A549 (cell line): ENCODE measurements around the gene GPD1L. TPM values are rescaled to one million over a fixed set of nuclear protein-coding genes. Genes with fewer than 3 reads are reported as not detected.

Experiments used
- ATAC-seq, 2 experiments: fragments of 200-7000 bp in 1 of 2; fragments of >200 bp in 1 of 2; cut with Nextera tagmentation in 1 of 2; cut with Tn5 transposase in 1 of 2; 3 replicates each; pipeline versions ENCODE4 v1.8.0 to v1.9.1; 2018 to 2020; ENCODE audit warnings: mild to moderate bottlenecking in 1 of 2, moderate library complexity in 1 of 2
- CTCF ChIA-PET: fragments of 300-600 bp; sonication (Branson Sonifier 250); formaldehyde crosslinking; extraction: SDS; loops from one replicate; lab custom pipeline; 2021; ENCODE audit warnings: antibody characterized with exemption, inconsistent platforms; lab: Yijun Ruan, JAX
- POLR2A ChIA-PET: fragments of 350-600 bp; formaldehyde crosslinking; extraction: SDS; loops from one replicate; lab custom pipeline; 2021; ENCODE audit warnings: antibody characterized with exemption, inconsistent platforms; lab: Yijun Ruan, JAX
- DNase-seq, 2 experiments: peaks; one replicate each; pipeline versions ENCODE4 v3.0.0 to v3.0.0-alpha.2; 2011 to 2016; ENCODE audit warnings: low read depth in 1 of 2, low spot score in 1 of 2
- FAIRE-seq: peaks from 2 replicates; lab custom pipeline; 2011; peaks lifted over from hg19 to GRCh38; lab: Jason Lieb, UNC
- H3K27ac ChIP-seq, 2 experiments: fragments of >200 bp; sonication (Bioruptor Twin); formaldehyde crosslinking; 3 replicates each; pipeline ENCODE4 v1.5.1; 2016 to 2017
- H3K4me1 ChIP-seq: fragments of >200 bp; sonication (Bioruptor Twin); formaldehyde crosslinking; 3 replicates; pipeline ENCODE4 v1.6.1; 2016
- H3K4me2 ChIP-seq: fragments of >200 bp; sonication (Bioruptor Twin); formaldehyde crosslinking; 3 replicates; pipeline ENCODE4 v1.6.1; 2016
- H3K4me3 ChIP-seq: fragments of >200 bp; sonication (Bioruptor Twin); formaldehyde crosslinking; 3 replicates; pipeline ENCODE4 v1.5.1; 2016
- H3K9me3 ChIP-seq: fragments of >200 bp; sonication (Bioruptor Twin); formaldehyde crosslinking; 3 replicates; pipeline ENCODE4 v1.6.1; 2016
- CBX8 ChIP-seq: fragments of 200-600 bp; sonication (generic); IDR thresholded peaks from 2 replicates; pipeline ENCODE4 v1.6.1; 2016
- CEBPB ChIP-seq, 2 experiments: fragments of >200 bp in 1 of 2; sonication (Bioruptor Twin) in 1 of 2; formaldehyde crosslinking in 1 of 2; IDR thresholded peaks; 2 replicates each; pipeline ENCODE4 v1.6.1; 2012 to 2016
- CHD2 ChIP-seq: fragments of 150-350 bp; IDR thresholded peaks from 2 replicates; pipeline ENCODE4 v1.6.1; 2014; ENCODE audit warnings: low read length; ENCODE audit not compliant: partially characterized antibody
- E2F6 ChIP-seq: IDR thresholded peaks from 2 replicates; pipeline ENCODE4 v1.6.1; 2012; ENCODE audit warnings: low read depth, borderline replicate concordance
- ELK1 ChIP-seq: fragments of 150-350 bp; IDR thresholded peaks from 2 replicates; pipeline ENCODE4 v1.6.1; 2014; ENCODE audit warnings: low read depth, mild to moderate bottlenecking, low read length
- EP300 ChIP-seq, 2 experiments: fragments of >200 bp; sonication (Bioruptor Twin); formaldehyde crosslinking; IDR thresholded peaks; 2 replicates in 1 of 2; 3 replicates in 1 of 2; pipeline ENCODE4 v1.6.1; 2016 to 2017
- FOSL2 ChIP-seq, 2 experiments: fragments of 450-650 bp in 1 of 2; fragments of >200 bp in 1 of 2; sonication (Bioruptor Twin) in 1 of 2; formaldehyde crosslinking; IDR thresholded peaks; 2 replicates each; pipeline versions ENCODE4 v1.5.0 to v1.6.1; 2016 to 2020; ENCODE audit warnings: mild to moderate bottlenecking in 1 of 2, moderate library complexity in 1 of 2
- GATA3 ChIP-seq: IDR thresholded peaks from 2 replicates; pipeline ENCODE4 v1.6.1; 2012; ENCODE audit warnings: borderline replicate concordance
- HEYL ChIP-seq: fragments of 250-450 bp; sonication (Bioruptor Pico); IDR thresholded peaks from 2 replicates; pipeline ENCODE4 v1.8.0; 2021; ENCODE audit warnings: mild to moderate bottlenecking, moderate library complexity
- HMGXB4 ChIP-seq: fragments of 250-450 bp; sonication (Bioruptor Pico); IDR thresholded peaks from 2 replicates; pipeline ENCODE4 v1.5.0; 2021; ENCODE audit warnings: mild to moderate bottlenecking, moderate library complexity, borderline replicate concordance
- HOXB13 ChIP-seq: fragments of 250-450 bp; sonication (Bioruptor Pico); IDR thresholded peaks from 2 replicates; pipeline ENCODE4 v1.5.0; 2020; ENCODE audit warnings: low read depth, mild to moderate bottlenecking, moderate library complexity
- JUNB ChIP-seq: fragments of >200 bp; sonication (Bioruptor Twin); formaldehyde crosslinking; IDR thresholded peaks from 2 replicates; pipeline ENCODE4 v1.6.1; 2016
- KDM1A ChIP-seq: fragments of 200-600 bp; sonication (generic); IDR thresholded peaks from 2 replicates; pipeline ENCODE4 v1.6.1; 2016; ENCODE audit warnings: low read depth, mild to moderate bottlenecking
- MAX ChIP-seq: IDR thresholded peaks from 2 replicates; pipeline ENCODE4 v1.6.1; 2012
- NFE2L2 ChIP-seq: fragments of 150-350 bp; conservative IDR thresholded peaks from 2 replicates; pipeline ENCODE4 v1.6.1; 2014; ENCODE audit warnings: low read length
- RAD21 ChIP-seq, 2 experiments: fragments of >200 bp in 1 of 2; sonication (Bioruptor Twin) in 1 of 2; formaldehyde crosslinking in 1 of 2; IDR thresholded peaks in 1 of 2; conservative IDR thresholded peaks in 1 of 2; 2 replicates in 1 of 2; 3 replicates in 1 of 2; pipeline ENCODE4 v1.6.1; 2012 to 2018; ENCODE audit warnings: inconsistent platforms in 1 of 2
- REST ChIP-seq: fragments of 200-600 bp; sonication (generic); IDR thresholded peaks from 2 replicates; pipeline ENCODE4 v1.6.1; 2016; ENCODE audit warnings: antibody characterized with exemption, mild to moderate bottlenecking, moderate library complexity
- TFCP2L1 ChIP-seq: fragments of 250-450 bp; sonication (Bioruptor Pico); IDR thresholded peaks from 2 replicates; pipeline ENCODE4 v1.5.0; 2021; ENCODE audit warnings: mild to moderate bottlenecking
- TP53 ChIP-seq: fragments of 250-450 bp; sonication (Bioruptor Pico); IDR thresholded peaks from 2 replicates; pipeline ENCODE4 v1.5.0; 2021; ENCODE audit warnings: mild to moderate bottlenecking, moderate library complexity
- USF2 ChIP-seq: fragments of 450-650 bp; IDR thresholded peaks from 2 replicates; pipeline ENCODE4 v1.6.1; 2014; ENCODE audit warnings: antibody characterized with exemption
- ZFP36 ChIP-seq: fragments of 450-650 bp; IDR thresholded peaks from 2 replicates; pipeline ENCODE4 v1.6.1; 2014; ENCODE audit warnings: borderline replicate concordance; ENCODE audit not compliant: partially characterized antibody
- WGBS: methylation state at CpG from one replicate; pipeline ENCODE4 v1.1.6; 2017; ENCODE audit errors: missing lambda C conversion rate; 5-methylcytosine and 5-hydroxymethylcytosine counted together
- polyA plus RNA-seq, 4 experiments: library from polyadenylated mRNA; depleted of rRNA in 3 of 4; stranded (reverse); fragments of >200 nt; fragmentation: RNase III in 1 of 4; extraction: RNeasy Plus Mini Kit Qiagen cat#74134 plus additional on column Dnase treatment in 1 of 4; gene quantifications; 2 replicates in 3 of 4; 3 replicates in 1 of 4; pipeline ENCODE4 v1.2.3, GENCODE V29; 2011 to 2017

The GPD1L gene
- polyA plus RNA-seq, 2 of the 4 experiments (the other 2 are of a cell fraction) = 13.6 to 31.0 TPM

GRCh38 chr3:32186097-32186496, 79.7 kb downstream of the GPD1L start:
- no peak for ATAC-seq

GRCh38 chr3:32186876-32187275, 80.5 kb downstream of the GPD1L start:
- no peak for FAIRE-seq
- H3K9me3 ChIP-seq = no peaks in the 10 kb centered on the region
- DNase-seq = no peak
- no peak overlapping the region for H3K4me2 ChIP-seq
- H3K4me1 ChIP-seq = no peaks in the 10 kb centered on the region
- WGBS = 52% methylated on average over 2 of the region's 2 CpGs
- ChIA-PET POLR2A (no interaction called here), CTCF (interaction anchor here (1.0 to 3.1 kb wide), 2 partner anchors 11 to 34 kb away, joined by 3 to 31 read pairs; no protein-coding TSS in a partner anchor)
- H3K27ac ChIP-seq = no peak overlapping the region
- TF ChIP-seq CEBPB (IDR thresholded peaks at IDR 0.05) (no peak), NFE2L2 (no peak), USF2 (no peak), CHD2 (no peak), TFCP2L1 (no peak), EP300 (IDR thresholded peaks at IDR 0.05) (no peak), TP53 (CRISPR knock-in tag) (no peak), ELK1 (no peak), FOSL2 (IDR thresholded peaks at IDR 0.05) (no peak), FOSL2 (CRISPR knock-in tag; IDR thresholded peaks at IDR 0.05) (no peak), RAD21 (conservative IDR thresholded peaks at IDR 0.05 in 1 of 2, IDR thresholded peaks at IDR 0.05 in 1 of 2) (no peak), CBX8 (no peak), HOXB13 (CRISPR knock-in tag) (no peak), ZFP36 (no peak), JUNB (no peak), HEYL (no peak), KDM1A (no peak)
- H3K4me3 ChIP-seq = no peak overlapping the region
- no peak for ATAC-seq

More at GRCh38 chr3:32186097-32186496, 79.7 kb downstream of the GPD1L start:
- CTCF ChIA-PET = interaction anchor here (0.9 to 3.1 kb wide), 3 partner anchors 10 to 34 kb away, joined by 3 to 31 read pairs (median 3); no protein-coding TSS in a partner anchor
- 78% methylated on average over 4 of the region's 4 CpGs for WGBS
- no peak overlapping the region for H3K27ac ChIP-seq
- no peak overlapping the region for H3K4me2 ChIP-seq
- TF ChIP-seq HMGXB4 (CRISPR knock-in tag) (no peak), GATA3 (no peak), MAX (no peak), REST (no peak), E2F6 (no peak)
- FAIRE-seq (no peak), DNase-seq (no peak)
- POLR2A ChIA-PET = no interaction called here
- no peaks in the 10 kb centered on the region for H3K9me3 ChIP-seq
- no peak overlapping the region for H3K4me3 ChIP-seq
- H3K4me1 ChIP-seq = no peaks in the 10 kb centered on the region
